AG09319 (cell line): ENCODE measurements around the gene ATP8B1.

ENCODE experiments used
- DNase-seq: peaks from one replicate; pipeline ENCODE4 v3.0.0-alpha.2; 2010; ENCODE audit warnings: low read depth; ENCODE audit errors: extremely low read depth
- CTCF ChIP-seq: IDR thresholded peaks from 2 replicates; pipeline ENCODE4 v1.5.1; 2011; ENCODE audit warnings: low read depth, mild to moderate bottlenecking, inconsistent platforms, low read length, moderate library complexity

Gene ATP8B1

GRCh38 chr18:57772387-57772799 lies 30.7 kb downstream of the ATP8B1 start:
- DNase-seq: no peak
- TF ChIP-seq CTCF: no peak

- TF ChIP-seq CTCF: no peak
- no peak for DNase-seq
These were observed 31.5 kb downstream of the ATP8B1 start for GRCh38 chr18:57771626-57772025.

GRCh38 chr18:57771193-57771592 lies 31.9 kb downstream of the ATP8B1 start:
- no peak for TF ChIP-seq CTCF
- no peak for DNase-seq

GRCh38 chr18:57768537-57769326 lies 34.4 kb downstream of the ATP8B1 start:
- no peak for TF ChIP-seq CTCF
- DNase-seq: peak; percentile 55

GRCh38 chr18:57767259-57768050 lies 35.7 kb downstream of the ATP8B1 start:
- TF ChIP-seq CTCF: no peak
- no peak for DNase-seq

GRCh38 chr18:57764995-57765394 lies 38.1 kb downstream of the ATP8B1 start:
- DNase-seq: no peak
- TF ChIP-seq CTCF: no peak

- no peak for DNase-seq
- TF ChIP-seq CTCF: no peak
These were observed 39.0 kb downstream of the ATP8B1 start for GRCh38 chr18:57764087-57764486.
